PFSK-1 (cell line): ENCODE data around the gene HIC1.

Source experiments
- FOXP2 ChIP-seq: optimal IDR thresholded peaks from 2 replicates; pipeline ENCODE3; 2011; ENCODE audit warnings: borderline replicate concordance, control low read depth, inconsistent platforms; ENCODE audit not compliant: insufficient read depth; ENCODE audit errors: extremely low read length, extremely low read depth
- POLR2AphosphoS5 ChIP-seq: IDR thresholded peaks from 2 replicates; pipeline ENCODE4 v1.6.1; 2012; ENCODE audit warnings: low read depth, mild to moderate bottlenecking, control low read depth, low read length, moderate library complexity
- REST ChIP-seq, 2 experiments: IDR thresholded peaks; 2 replicates each; pipeline versions ENCODE4 v1.6.1 to v1.8.0; 2011 to 2012; ENCODE audit warnings: low read depth in 2 of 2, low read length in 2 of 2, control low read depth in 1 of 2, inconsistent platforms in 1 of 2, mild to moderate bottlenecking in 1 of 2, moderate library complexity in 1 of 2; ENCODE audit not compliant: insufficient read depth in 1 of 2
- SIN3A ChIP-seq: IDR thresholded peaks from 2 replicates; pipeline ENCODE4 v1.6.1; 2012; ENCODE audit warnings: mild to moderate bottlenecking, low read length, moderate library complexity, borderline replicate concordance; ENCODE audit not compliant: insufficient read depth
- TAF1 ChIP-seq: IDR thresholded peaks from 2 replicates; pipeline ENCODE4 v1.6.1; 2012; ENCODE audit warnings: low read length, control low read depth, borderline replicate concordance; ENCODE audit not compliant: insufficient read depth

HIC1 gene

GRCh38 chr17:2048805-2049204, 6.1 kb upstream of the HIC1 start:
- TF ChIP-seq REST (IDR thresholded peaks at IDR 0.05; ENCODE audit: insufficient read depth in 1 of 2, low read depth in 2 of 2, low read length in 2 of 2) = no peak
- TF ChIP-seq TAF1 = no peak
- TF ChIP-seq POLR2AphosphoS5 = no peak
- TF ChIP-seq SIN3A = no peak
- no peak for TF ChIP-seq FOXP2

GRCh38 chr17:2049333-2050299, 5.3 kb upstream of the HIC1 start:
- TF ChIP-seq TAF1 (no peak), REST (IDR thresholded peaks at IDR 0.05; ENCODE audit: insufficient read depth in 1 of 2, low read depth in 2 of 2, low read length in 2 of 2) (peak; percentile 91 to 94), SIN3A (peak; percentile 90)

- TF ChIP-seq TAF1 = no peak
- no peak for TF ChIP-seq SIN3A
- TF ChIP-seq POLR2AphosphoS5 = no peak
- no peak for TF ChIP-seq FOXP2
- TF ChIP-seq REST (IDR thresholded peaks at IDR 0.05; ENCODE audit: insufficient read depth in 1 of 2, low read depth in 2 of 2, low read length in 2 of 2) = peak; percentile 69 to 76; a peak in 2 of 4 replicates
Measured at GRCh38 chr17:2050300-2051060, 4.4 kb upstream of the HIC1 start.

GRCh38 chr17:2051061-2051932, 3.6 kb upstream of the HIC1 start:
- TF ChIP-seq TAF1 = no peak
- TF ChIP-seq POLR2AphosphoS5 = no peak
- no peak for TF ChIP-seq SIN3A
- no peak for TF ChIP-seq REST (IDR thresholded peaks at IDR 0.05; ENCODE audit: insufficient read depth in 1 of 2, low read depth in 2 of 2, low read length in 2 of 2)
- TF ChIP-seq FOXP2 = no peak
